GM18909 (cell line): ENCODE results near the gene ST6GAL1.
"Not testable (repeated sequence)": the region's sequence is repeated elsewhere in the genome, so short reads cannot be mapped to it uniquely, and the experiment has no call there.

Source experiments
- ATAC-seq: cut with Tn5 transposase; IDR thresholded peaks from one replicate; pipeline ENCODE4 v1.9.1; 2021; ENCODE audit warnings: mild to moderate bottlenecking; ENCODE audit not compliant: unreplicated experiment, poor library complexity

ST6GAL1 gene

DNA sequence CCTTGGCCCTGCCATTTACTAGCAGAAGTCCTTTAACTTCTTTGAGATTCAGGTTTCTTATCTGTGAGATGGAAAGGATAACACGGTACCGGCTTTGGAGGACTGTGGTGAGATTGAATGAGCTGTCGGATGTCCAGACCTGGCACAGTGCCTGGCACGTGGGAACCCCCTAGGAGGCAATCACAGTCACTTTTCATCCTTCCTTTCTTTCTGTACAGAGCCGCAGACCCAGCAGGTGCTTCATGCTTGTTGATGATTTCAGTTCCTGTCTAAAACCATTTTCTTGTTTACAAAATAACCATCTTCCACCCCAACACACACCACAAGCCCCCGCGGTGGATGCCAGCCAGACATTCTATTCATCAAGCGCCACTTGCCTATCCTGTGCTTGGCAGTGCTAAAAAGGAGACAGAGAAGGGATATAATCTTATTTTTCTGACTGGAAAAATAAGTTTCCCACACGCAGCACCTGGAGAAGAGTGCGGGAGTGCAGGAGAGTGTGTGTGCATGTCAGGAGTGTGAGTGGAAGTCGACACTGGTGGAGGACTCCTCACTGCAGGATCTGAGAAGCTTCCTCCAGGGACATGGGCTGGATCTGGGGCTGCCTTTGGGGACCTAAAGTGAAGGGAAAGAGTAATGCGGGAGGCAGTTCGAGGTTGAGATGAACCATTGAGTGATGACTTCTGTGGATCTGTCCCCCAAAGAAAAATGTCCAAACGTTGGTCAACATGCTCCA is 85.7 kb downstream of the ST6GAL1 start:
- peak; percentile 66 for ATAC-seq

- ATAC-seq = peak; percentile 32
These were observed 86.5 kb downstream of the ST6GAL1 start for GRCh38 chr3:187016639-187017345.

DNA sequence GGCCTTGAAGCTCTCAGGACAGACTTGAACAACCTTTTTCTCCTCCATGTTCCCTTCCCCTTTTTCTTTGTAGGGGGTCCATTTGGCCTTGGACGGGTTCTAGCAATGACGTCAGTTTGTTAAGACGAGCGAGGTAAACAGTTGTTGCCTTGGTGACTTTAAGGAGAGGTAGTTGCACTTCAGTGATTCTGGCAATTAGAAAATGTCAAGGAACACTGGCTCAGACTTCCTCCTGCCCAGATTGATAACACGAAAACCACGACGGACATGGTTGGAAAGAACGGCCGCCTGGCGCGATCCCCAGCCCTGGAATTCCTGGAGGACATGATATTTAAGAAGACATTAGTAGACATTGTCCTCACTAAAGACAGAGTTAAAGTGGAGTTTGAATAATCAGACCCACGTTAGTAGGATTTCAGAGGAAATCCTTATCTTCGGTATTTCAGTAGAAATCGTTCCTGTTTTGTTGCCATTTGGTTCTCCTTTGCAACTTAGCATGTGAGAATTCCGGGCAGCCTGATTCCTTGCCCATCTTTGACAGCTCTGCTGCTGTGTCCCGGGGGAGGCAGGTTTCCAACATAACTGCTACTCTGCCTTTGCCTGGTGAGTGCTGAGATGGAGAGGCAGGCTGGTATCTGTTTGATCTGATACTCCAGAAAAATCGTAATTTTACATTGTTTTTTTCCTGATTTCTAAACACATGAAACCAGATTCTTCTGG is 87.3 kb downstream of the ST6GAL1 start:
- ATAC-seq = no peak

GRCh38 chr3:187019542-187020072 is 89.3 kb downstream of the ST6GAL1 start:
- ATAC-seq = no peak

- no peak for ATAC-seq
These were observed 90.0 kb downstream of the ST6GAL1 start for GRCh38 chr3:187020376-187020775.

- peak; percentile 54 for ATAC-seq
These were observed 91.5 kb downstream of the ST6GAL1 start for GRCh38 chr3:187021748-187022402.

DNA sequence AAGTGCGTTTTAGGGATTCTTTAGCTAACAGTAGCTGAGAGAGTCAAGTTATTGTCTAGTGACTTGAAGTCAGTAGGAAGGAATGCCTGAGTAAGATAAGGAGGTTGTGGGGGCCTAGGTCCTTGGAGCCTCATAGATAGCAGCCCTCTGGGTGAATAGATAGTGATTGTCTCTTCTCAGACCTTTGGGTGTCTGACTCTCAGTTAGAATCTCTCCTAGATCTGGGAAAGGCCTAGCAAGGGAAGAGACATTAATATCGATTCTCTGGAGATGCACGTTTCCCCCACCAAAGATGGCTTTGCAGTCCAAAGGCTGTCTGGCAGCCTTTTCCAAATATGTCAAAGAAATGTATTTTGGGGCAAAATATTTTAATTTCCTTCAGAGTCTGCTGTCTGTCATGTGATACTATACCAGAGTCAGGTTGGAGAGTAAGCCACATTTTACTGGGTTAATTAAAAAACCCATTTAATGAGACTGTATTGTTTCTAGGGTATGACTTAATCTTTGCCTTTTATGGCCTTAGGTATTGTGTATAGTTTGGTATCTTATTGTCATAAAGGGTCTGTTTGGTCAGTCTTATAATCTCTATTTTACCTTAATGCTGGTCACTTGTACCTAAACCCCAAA is 92.2 kb downstream of the ST6GAL1 start:
- no peak for ATAC-seq

- ATAC-seq = not testable (repeated sequence)
These were observed 93.0 kb downstream of the ST6GAL1 start for GRCh38 chr3:187023340-187023739.

DNA sequence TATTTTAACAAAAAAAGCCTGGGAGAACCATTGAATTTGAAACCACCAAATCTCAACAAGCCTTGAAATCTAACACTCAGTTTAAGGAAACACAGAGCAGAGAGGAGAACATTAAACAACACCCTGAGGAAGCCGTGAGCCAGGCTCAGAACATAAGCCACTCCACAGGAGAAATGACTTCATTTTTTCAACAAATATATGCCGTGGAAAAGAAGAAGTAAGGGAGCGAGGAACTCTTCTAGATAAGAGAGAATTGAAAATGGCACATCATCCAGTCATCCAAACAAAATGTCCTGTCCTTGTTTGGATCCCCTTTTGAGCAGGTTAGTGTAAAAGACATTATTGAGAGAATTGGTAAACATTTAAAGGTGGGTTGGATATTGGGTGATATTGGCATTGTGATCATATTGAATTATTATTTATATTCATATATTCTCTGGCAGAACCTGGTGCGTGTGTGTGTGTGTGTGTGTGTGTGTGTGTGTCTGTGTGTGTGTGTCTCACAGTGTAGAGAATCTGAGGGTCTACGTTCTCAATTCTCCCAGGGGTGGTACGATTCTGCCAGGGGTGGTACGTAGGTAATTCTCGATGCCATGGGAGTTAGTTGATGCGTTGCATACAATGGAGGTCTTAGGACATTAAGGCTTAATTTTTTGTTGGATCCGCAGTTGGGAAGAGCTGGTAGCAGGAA is 94.4 kb downstream of the ST6GAL1 start:
- ATAC-seq = no peak

DNA sequence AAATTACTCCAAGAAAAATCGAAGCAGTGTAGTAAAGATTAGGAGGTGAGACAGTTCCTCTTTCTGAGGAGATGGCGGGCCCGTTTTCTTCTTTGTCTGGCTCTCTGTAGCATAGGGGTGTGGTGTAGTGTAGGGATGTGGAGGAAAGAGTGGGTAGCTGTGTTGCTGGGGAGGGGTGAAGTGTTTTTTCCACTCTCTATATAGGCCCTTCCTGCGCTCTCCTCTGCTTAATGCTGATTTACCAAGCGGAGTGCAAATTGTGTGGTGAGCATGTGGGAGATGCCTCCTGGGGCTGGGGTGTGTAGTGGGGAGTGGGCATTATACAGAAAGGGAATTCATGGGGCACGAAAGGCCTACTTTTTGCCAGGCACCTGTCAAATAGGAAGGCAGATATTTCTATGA is 94.9 kb downstream of the ST6GAL1 start:
- ATAC-seq = peak; percentile 35

GRCh38 chr3:187025656-187026316 is 95.5 kb downstream of the ST6GAL1 start:
- peak; percentile 36 for ATAC-seq

DNA sequence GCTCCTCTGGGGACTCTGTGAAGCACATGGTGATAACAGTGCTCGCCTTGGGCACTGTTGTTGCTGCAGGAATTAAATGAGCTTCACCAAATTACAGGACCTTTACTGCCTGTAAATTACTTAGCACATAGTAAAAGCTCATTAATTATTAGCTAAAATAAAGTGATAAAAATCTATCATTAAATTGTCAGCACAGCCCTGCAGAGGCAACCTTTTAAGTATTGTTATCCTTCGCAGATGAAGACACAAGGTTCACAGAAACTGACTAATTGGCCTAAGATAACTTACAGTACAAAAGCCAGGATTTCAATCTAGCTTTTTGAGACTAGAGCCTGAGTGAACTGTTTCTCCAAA is 96.0 kb downstream of the ST6GAL1 start:
- ATAC-seq = no peak

DNA sequence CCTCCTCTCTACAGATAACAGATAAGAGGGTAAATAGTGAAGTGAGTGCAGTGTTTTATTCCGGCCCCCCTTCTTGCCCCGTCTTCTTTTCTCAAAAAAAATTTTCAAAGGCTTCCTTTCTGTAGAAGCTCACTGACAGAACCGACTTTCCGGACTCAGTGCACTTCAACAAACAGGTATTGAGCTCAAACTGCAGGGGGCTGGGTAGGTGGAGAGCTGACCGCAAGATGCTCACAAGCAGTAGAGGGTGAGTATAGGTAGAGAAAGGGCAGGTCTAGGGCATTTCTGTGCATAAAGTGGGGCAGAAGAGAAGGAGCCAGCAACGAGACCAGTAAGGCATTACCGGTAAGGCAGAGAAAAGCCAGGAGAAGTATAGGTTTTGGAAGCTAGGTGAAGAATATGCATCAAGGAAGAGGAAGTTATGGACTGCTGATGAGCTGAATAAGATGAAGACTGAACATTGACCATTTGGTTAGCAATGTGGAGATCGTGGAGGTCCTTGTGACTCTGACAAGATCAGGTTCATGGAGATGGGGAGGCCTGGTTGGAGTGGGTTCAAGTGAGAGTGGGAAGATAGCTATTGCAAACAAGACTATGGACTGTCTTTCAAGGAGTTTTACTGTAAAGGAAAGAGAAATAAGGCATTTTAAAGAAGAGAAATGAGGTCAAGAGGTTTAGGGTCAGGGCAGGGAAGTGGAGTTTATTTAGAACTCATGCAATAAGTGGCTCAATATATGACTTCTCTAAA is 97.4 kb downstream of the ST6GAL1 start:
- ATAC-seq = peak; percentile 23

DNA sequence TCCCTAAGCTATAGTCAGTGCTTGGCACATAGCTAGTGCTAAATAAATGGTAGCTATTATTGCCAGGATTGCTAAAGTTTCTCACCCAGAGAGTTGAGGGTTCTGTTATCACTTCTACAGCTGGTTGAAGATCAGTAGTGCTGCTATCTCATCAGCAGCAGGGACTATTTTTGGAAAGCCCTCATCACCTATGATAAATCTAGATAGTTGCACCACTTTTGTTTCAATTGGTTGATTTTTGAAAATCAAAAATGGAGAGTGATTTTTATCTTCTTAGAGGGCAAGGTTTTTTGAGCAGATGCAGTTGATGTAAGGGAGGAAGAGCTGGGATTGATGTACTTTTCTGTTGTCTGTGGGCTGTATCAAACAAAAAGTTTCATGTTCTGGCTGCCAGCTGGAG is 101.6 kb downstream of the ST6GAL1 start:
- ATAC-seq = no peak

DNA sequence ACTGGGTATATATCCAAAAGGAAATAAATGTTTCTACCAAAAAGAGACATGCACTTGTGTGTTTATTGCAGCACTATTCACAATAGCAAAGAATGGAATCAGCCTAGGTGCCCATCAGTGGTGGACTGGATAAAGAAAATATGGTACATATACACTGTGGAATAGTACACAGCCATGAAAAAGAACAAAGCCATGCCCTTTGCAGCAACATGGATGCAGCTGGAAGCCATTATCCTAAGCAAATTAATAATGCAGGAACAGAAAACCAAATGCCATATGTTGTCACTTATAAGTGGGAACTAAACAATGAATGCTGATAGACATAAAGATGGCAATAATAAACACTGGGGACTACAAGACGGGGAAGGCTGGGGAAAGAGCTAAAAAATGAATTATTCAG is 106.1 kb downstream of the ST6GAL1 start:
- ATAC-seq = no peak

- ATAC-seq = no peak
These were observed 108.9 kb downstream of the ST6GAL1 start for GRCh38 chr3:187039100-187039722.

- no peak for ATAC-seq
These were observed 109.5 kb downstream of the ST6GAL1 start for GRCh38 chr3:187039723-187040414.
